ENCODE results near the gene PIGS.

DNA sequence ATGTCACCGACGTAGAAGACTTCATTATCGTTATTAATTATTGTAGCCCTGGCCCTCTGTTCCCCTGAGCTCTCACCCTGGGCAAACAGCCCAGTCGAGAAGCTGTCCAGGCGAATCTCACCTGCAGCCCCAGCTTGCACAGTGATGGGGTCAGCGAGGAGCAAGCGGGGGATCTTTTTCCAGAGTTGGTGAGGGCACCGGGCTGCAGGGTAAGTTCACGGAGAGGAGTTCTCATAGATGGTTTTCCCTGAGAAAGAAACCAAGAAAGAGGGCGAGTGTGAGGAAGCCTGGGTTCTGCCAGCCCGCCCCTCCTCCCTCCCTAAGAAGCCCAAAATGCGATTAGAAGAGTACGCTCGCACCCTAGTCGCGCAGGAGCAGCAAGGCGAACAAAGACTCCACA is 27.1 kb upstream of the PIGS start:
- TF ChIP-seq, protein P1, sequence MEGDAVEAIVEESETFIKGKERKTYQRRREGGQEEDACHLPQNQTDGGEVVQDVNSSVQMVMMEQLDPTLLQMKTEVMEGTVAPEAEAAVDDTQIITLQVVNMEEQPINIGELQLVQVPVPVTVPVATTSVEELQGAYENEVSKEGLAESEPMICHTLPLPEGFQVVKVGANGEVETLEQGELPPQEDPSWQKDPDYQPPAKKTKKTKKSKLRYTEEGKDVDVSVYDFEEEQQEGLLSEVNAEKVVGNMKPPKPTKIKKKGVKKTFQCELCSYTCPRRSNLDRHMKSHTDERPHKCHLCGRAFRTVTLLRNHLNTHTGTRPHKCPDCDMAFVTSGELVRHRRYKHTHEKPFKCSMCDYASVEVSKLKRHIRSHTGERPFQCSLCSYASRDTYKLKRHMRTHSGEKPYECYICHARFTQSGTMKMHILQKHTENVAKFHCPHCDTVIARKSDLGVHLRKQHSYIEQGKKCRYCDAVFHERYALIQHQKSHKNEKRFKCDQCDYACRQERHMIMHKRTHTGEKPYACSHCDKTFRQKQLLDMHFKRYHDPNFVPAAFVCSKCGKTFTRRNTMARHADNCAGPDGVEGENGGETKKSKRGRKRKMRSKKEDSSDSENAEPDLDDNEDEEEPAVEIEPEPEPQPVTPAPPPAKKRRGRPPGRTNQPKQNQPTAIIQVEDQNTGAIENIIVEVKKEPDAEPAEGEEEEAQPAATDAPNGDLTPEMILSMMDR (conservative IDR thresholded peaks at IDR 0.05) = no peak
- no peak for TF ChIP-seq ZFX (IDR thresholded peaks at IDR 0.05)

Measured in C4-2B (cell line).